ENCODE results near the gene PEX14. TPM values are rescaled to one million over a fixed set of nuclear protein-coding genes. Genes with fewer than 3 reads are reported as not detected.

The PEX14 gene
- total RNA-seq, 3 donors from 2014 or later = 12.5 to 16.1 (median 14.8) TPM

- Histone ChIP-seq H3K27ac (no peak overlapping the region), H3K4me1 (no peaks in the 10 kb centered on the region), H3K36me3 (no peaks in the 10 kb centered on the region), H3K4me3 (no peak overlapping the region), H3K27me3 (no peaks in the 10 kb centered on the region), H3K9me3 (no peaks in the 10 kb centered on the region)
- no peak for DNase-seq (ENCODE audit: low spot score in 2 of 2)
- intact Hi-C loops (cut with DNase I; ENCODE audit: low total_unique reads) = no loop called here
- no peak for TF ChIP-seq POLR2A (IDR thresholded peaks at IDR 0.05)
- no peak for TF ChIP-seq POLR2AphosphoS5 (IDR thresholded peaks at IDR 0.05)
- TF ChIP-seq, protein P1, sequence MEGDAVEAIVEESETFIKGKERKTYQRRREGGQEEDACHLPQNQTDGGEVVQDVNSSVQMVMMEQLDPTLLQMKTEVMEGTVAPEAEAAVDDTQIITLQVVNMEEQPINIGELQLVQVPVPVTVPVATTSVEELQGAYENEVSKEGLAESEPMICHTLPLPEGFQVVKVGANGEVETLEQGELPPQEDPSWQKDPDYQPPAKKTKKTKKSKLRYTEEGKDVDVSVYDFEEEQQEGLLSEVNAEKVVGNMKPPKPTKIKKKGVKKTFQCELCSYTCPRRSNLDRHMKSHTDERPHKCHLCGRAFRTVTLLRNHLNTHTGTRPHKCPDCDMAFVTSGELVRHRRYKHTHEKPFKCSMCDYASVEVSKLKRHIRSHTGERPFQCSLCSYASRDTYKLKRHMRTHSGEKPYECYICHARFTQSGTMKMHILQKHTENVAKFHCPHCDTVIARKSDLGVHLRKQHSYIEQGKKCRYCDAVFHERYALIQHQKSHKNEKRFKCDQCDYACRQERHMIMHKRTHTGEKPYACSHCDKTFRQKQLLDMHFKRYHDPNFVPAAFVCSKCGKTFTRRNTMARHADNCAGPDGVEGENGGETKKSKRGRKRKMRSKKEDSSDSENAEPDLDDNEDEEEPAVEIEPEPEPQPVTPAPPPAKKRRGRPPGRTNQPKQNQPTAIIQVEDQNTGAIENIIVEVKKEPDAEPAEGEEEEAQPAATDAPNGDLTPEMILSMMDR (IDR thresholded peaks at IDR 0.05) = no peak
These were observed 29.9 kb upstream of the PEX14 start for GRCh38 chr1:10444795-10445397.

DNA sequence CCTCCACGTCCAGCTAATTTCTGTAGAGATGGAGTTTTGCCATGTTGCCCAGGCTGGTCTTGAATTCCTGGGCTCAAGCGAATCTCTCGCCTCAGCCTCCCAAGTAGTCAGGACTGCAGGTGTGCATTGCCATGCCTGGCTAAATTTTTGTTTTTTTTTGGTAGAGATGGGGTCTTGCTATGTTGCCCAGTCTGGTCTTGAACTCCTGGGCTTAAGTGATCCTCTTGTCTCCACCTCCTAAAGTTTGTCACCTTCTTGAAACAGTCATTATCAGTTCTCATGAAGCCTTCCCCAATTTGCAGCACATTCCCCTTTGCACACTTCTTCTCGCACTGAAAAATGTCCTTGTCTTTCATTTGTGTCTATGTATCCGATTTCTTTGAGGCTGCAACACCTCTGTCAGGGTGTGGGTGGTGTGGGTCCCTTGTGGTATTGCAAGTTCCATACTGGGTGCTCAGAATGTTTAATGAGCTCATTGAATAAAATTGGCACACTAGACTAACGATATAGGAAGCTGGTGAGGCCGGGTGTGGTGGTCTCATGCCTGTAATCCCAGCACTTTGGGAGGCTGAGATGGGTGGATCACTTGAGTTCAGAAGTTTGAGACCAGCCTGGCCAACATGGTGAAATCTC is 27.8 kb upstream of the PEX14 start:
- Histone ChIP-seq H3K36me3 (no peaks in the 10 kb centered on the region), H3K4me3 (no peak overlapping the region), H3K27me3 (no peaks in the 10 kb centered on the region), H3K4me1 (no peaks in the 10 kb centered on the region), H3K27ac (no peak overlapping the region), H3K9me3 (no peaks in the 10 kb centered on the region)
- intact Hi-C loops (cut with DNase I; ENCODE audit: low total_unique reads) = no loop called here
- no peak for DNase-seq (ENCODE audit: low spot score in 2 of 2)
- TF ChIP-seq, protein P1 (IDR thresholded peaks at IDR 0.05) = no peak
- TF ChIP-seq POLR2A (IDR thresholded peaks at IDR 0.05) (no peak), POLR2AphosphoS5 (IDR thresholded peaks at IDR 0.05) (no peak)

GRCh38 chr1:10449751-10450150 is 25.0 kb upstream of the PEX14 start, which contains the start of gene CORT:
Gene CORT (plus strand): TSS chr1:10450031. CDS start chr1:10450224, 193 bp downstream.
- intact Hi-C loops (cut with DNase I; ENCODE audit: low total_unique reads) = no loop called here
- H3K4me3 ChIP-seq = no peak within 1 kb of the TSS
- TF ChIP-seq POLR2A (IDR thresholded peaks at IDR 0.05) (no peak), POLR2AphosphoS5 (IDR thresholded peaks at IDR 0.05) (no peak)
- TF ChIP-seq, protein P1 (IDR thresholded peaks at IDR 0.05) = no peak
- H3K36me3 ChIP-seq = no peaks in the 10 kb centered on the region
- H3K27me3 ChIP-seq = no peaks in the 10 kb centered on the region
- no peak for DNase-seq (ENCODE audit: low spot score in 2 of 2)
- no peaks in the 10 kb centered on the region for H3K4me1 ChIP-seq
- H3K27ac ChIP-seq = no peak within 1 kb of the TSS
- no peaks in the 10 kb centered on the region for H3K9me3 ChIP-seq

DNA sequence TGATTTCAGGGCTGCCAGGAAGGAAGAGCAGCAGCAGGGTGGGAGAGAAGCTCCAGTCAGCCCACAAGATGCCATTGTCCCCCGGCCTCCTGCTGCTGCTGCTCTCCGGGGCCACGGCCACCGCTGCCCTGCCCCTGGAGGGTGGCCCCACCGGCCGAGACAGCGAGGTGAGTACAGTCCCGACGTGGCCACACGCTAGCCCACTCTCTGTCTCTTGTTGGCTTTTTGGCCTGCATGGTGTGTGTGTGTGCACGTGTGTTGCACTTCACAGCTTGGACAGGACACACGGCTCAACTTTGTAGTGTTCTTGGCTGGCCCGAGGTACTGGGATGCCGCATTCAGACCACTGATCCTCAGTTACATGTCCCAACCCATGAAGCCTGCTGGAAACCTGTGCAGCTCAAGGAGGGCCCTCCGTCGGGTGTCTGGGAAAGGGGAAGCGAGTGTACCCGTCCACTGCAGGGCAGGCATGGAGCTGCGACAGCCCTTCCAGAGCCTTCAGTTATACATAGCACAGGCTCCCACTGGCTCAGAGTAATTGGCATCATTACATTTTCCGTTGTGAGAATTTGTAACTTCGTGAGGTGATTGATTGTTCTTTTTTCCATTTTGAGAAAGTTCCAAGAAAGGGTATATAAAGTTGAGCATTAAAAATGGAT is 24.5 kb upstream of the PEX14 start:
- no peaks in the 10 kb centered on the region for H3K9me3 ChIP-seq
- no peaks in the 10 kb centered on the region for H3K4me1 ChIP-seq
- no peak overlapping the region for H3K4me3 ChIP-seq
- H3K36me3 ChIP-seq = no peaks in the 10 kb centered on the region
- DNase-seq (ENCODE audit: low spot score in 2 of 2) = no peak
- intact Hi-C loops (cut with DNase I; ENCODE audit: low total_unique reads) = no loop called here
- no peaks in the 10 kb centered on the region for H3K27me3 ChIP-seq
- TF ChIP-seq, protein P1 (IDR thresholded peaks at IDR 0.05) = no peak
- no peak for TF ChIP-seq POLR2AphosphoS5 (IDR thresholded peaks at IDR 0.05)
- TF ChIP-seq POLR2A (IDR thresholded peaks at IDR 0.05) = no peak
- H3K27ac ChIP-seq = no peak overlapping the region

DNA sequence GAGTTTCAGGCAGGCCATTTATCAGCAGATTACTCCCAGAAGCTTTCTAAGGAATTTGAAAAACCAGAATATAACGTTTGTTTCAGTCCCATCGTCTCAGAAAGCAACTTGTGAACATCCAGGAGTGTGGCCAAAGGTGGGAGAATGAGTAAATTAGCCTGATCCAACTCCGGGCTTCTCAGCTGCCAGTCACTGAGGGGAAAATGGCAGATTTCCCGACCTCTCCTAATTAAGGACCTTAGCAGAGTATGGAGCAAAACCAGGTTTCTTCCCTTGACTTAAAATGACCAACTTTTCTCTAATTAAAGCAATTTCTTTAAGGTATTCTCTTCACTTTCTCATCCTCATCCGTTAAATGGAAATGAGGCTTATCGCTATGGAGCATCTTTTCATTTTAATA is 23.9 kb upstream of the PEX14 start:
- Histone ChIP-seq H3K9me3 (no peaks in the 10 kb centered on the region), H3K4me3 (peak overlapping the region in 1 of 3 donors; percentile 25), H3K27ac (no peak overlapping the region), H3K36me3 (no peaks in the 10 kb centered on the region), H3K27me3 (no peaks in the 10 kb centered on the region), H3K4me1 (no peaks in the 10 kb centered on the region)
- TF ChIP-seq POLR2A (IDR thresholded peaks at IDR 0.05) (no peak), POLR2AphosphoS5 (IDR thresholded peaks at IDR 0.05) (no peak)
- TF ChIP-seq, protein P1 (IDR thresholded peaks at IDR 0.05) = no peak
- intact Hi-C loops (cut with DNase I; ENCODE audit: low total_unique reads) = no loop called here
- DNase-seq (ENCODE audit: low spot score in 2 of 2) = no peak

All from breast epithelium (tissue), 4 donors.